Measurements from ENCODE around the gene SPDYA.

DNA sequence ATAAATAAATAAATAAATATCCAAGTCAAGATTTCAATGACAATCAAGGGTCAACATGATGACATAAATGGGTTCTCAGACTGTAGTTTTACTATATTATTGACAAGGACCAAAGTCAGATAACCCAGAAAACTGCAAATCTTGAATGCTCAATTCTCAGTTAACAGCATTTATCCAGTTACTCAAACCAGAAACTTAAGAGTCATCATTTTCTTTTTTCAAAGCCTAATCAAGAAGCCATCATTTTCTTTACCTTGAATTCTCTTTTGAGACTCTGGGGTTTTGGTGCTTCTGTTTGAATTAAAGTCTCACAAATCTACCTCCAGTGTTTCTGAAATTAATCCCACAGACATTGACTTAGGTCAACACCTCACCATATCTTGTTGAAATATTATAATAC, 45.3 kb downstream of the SPDYA start:
- TF ChIP-seq, protein P1, sequence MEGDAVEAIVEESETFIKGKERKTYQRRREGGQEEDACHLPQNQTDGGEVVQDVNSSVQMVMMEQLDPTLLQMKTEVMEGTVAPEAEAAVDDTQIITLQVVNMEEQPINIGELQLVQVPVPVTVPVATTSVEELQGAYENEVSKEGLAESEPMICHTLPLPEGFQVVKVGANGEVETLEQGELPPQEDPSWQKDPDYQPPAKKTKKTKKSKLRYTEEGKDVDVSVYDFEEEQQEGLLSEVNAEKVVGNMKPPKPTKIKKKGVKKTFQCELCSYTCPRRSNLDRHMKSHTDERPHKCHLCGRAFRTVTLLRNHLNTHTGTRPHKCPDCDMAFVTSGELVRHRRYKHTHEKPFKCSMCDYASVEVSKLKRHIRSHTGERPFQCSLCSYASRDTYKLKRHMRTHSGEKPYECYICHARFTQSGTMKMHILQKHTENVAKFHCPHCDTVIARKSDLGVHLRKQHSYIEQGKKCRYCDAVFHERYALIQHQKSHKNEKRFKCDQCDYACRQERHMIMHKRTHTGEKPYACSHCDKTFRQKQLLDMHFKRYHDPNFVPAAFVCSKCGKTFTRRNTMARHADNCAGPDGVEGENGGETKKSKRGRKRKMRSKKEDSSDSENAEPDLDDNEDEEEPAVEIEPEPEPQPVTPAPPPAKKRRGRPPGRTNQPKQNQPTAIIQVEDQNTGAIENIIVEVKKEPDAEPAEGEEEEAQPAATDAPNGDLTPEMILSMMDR (IDR thresholded peaks at IDR 0.05; ENCODE audit: low read depth, low read length, poor library complexity, severe bottlenecking), result no peak
- TF ChIP-seq EZH2phosphoT487 (IDR thresholded peaks at IDR 0.05; ENCODE audit: borderline replicate concordance, low read length), result no peak
